Endodermal cell (in vitro differentiated cells): Measurements from ENCODE around the gene PLEKHA6. TPM values are rescaled to one million over a fixed set of nuclear protein-coding genes. Genes with fewer than 3 reads are reported as not detected.

Source experiments
- DNase-seq: peaks from one replicate; pipeline ENCODE4 v3.0.0-alpha.2; 2017
- H3K27ac ChIP-seq: 2 replicates; pipeline ENCODE4 v1.5.1; 2013; ENCODE audit warnings: mild to moderate bottlenecking, low read depth, low read length, moderate library complexity
- H3K27me3 ChIP-seq: 2 replicates; pipeline ENCODE4 v1.6.1; 2013; ENCODE audit warnings: mild to moderate bottlenecking, low read length, moderate library complexity; ENCODE audit not compliant: insufficient read depth, control insufficient read depth, poor library complexity, severe bottlenecking
- H3K36me3 ChIP-seq: 2 replicates; pipeline ENCODE4 v1.7.0; 2013; ENCODE audit warnings: mild to moderate bottlenecking, low read length, moderate library complexity; ENCODE audit not compliant: control insufficient read depth, insufficient read depth
- H3K4me1 ChIP-seq: one replicate; pipeline ENCODE4 v1.7.0; 2013; ENCODE audit warnings: low read length; ENCODE audit not compliant: control insufficient read depth, insufficient read depth
- H3K4me3 ChIP-seq: 2 replicates; pipeline ENCODE4 v1.5.1; 2013; ENCODE audit warnings: mild to moderate bottlenecking, low read length, moderate library complexity
- H3K9ac ChIP-seq: 2 replicates; pipeline ENCODE4 v1.6.1; 2013; ENCODE audit warnings: mild to moderate bottlenecking, low read length, moderate library complexity; ENCODE audit not compliant: poor library complexity, severe bottlenecking; ENCODE audit errors: extremely low read depth
- H3K9me3 ChIP-seq: 2 replicates; pipeline ENCODE4 v1.6.1; 2013; ENCODE audit warnings: mild to moderate bottlenecking, low read length, moderate library complexity; ENCODE audit not compliant: control insufficient read depth
- H3K27ac Mint-ChIP-seq: 2 replicates; pipeline ENCODE4 v1.8.0; 2020; ENCODE audit warnings: mixed read lengths
- H3K27me3 Mint-ChIP-seq: 2 replicates; pipeline ENCODE4 v1.8.0; 2021; ENCODE audit warnings: mild to moderate bottlenecking, mixed read lengths; ENCODE audit not compliant: insufficient read depth
- H3K36me3 Mint-ChIP-seq: 2 replicates; pipeline ENCODE4 v1.8.0; 2020; ENCODE audit warnings: low read depth, mixed read lengths
- H3K4me1 Mint-ChIP-seq: 2 replicates; pipeline ENCODE4 v1.8.0; 2020; ENCODE audit warnings: mixed read lengths
- H3K4me3 Mint-ChIP-seq: 2 replicates; pipeline ENCODE4 v1.8.0; 2020; ENCODE audit warnings: mild to moderate bottlenecking, moderate library complexity, mixed read lengths
- H3K9me3 Mint-ChIP-seq: 2 replicates; pipeline ENCODE4 v1.8.0; 2020; ENCODE audit warnings: mild to moderate bottlenecking, mixed read lengths
- CTCF ChIP-seq: fragments of 200-600 bp; sonication (generic); conservative IDR thresholded peaks from 2 replicates; pipeline ENCODE4 v1.5.0; 2021; ENCODE audit warnings: antibody characterized with exemption, mild to moderate bottlenecking
- WGBS, 2 experiments: methylation state at CpG; one replicate each; pipeline versions ENCODE4 v1.1.5 to v1.1.7; 2013; ENCODE audit warnings: missing lambda C conversion rate in 2 of 2, mixed read lengths in 1 of 2; ENCODE audit not compliant: insufficient coverage in 1 of 2, insufficient read length in 1 of 2; 5-methylcytosine and 5-hydroxymethylcytosine counted together
- total RNA-seq, 2 donors: library from RNA; stranded (reverse); fragmentation: NEBNext Ultra II Directional in 1 of 2; extraction: Animal tissue kit (Norgen Biotek cat#: 25700) in 1 of 2; gene quantifications; 2 replicates in 1 of 2; 3 replicates in 1 of 2; pipeline ENCODE4 v1.2.1, GENCODE V29; 2021

Gene PLEKHA6
- total RNA-seq, 2 donors from 2014 or later: 37.0 to 43.3 TPM

- TF ChIP-seq CTCF: no peak
- H3K27ac ChIP-seq: peak overlapping the region; percentile 82
- H3K27me3 Mint-ChIP-seq: no peaks in the 10 kb centered on the region
Observed at GRCh38 chr1:204261746-204262505, 97.8 kb downstream of the PLEKHA6 start.

GRCh38 chr1:204261266-204261665 is 98.5 kb downstream of the PLEKHA6 start:
- peaks cover 23% of the 10 kb centered on the region for H3K4me1 Mint-ChIP-seq
- DNase-seq: no peak
- Histone ChIP-seq H3K36me3 (peaks cover 19% of the 10 kb centered on the region), H3K9me3 (no peaks in the 10 kb centered on the region), H3K27ac (no peak overlapping the region), H3K9ac (no peak overlapping the region), H3K27me3 (no peaks in the 10 kb centered on the region), H3K4me3 (no peak overlapping the region), H3K4me1 (peaks cover 3% of the 10 kb centered on the region)
- H3K9me3 Mint-ChIP-seq: no peaks in the 10 kb centered on the region
- no peak overlapping the region for H3K4me3 Mint-ChIP-seq
- no peak overlapping the region for H3K27ac Mint-ChIP-seq
- TF ChIP-seq CTCF: no peak
- H3K36me3 Mint-ChIP-seq: peaks cover 89% of the 10 kb centered on the region
- 92 to 94% methylated on average over 10 to 12 of the region's 12 CpGs for WGBS, 2 experiments
- no peaks in the 10 kb centered on the region for H3K27me3 Mint-ChIP-seq

More at GRCh38 chr1:204261746-204262505, 97.8 kb downstream of the PLEKHA6 start:
- Histone ChIP-seq H3K36me3 (peaks cover 19% of the 10 kb centered on the region), H3K9me3 (no peaks in the 10 kb centered on the region), H3K9ac (no peak overlapping the region), H3K4me1 (peaks cover 9% of the 10 kb centered on the region), H3K4me3 (no peak overlapping the region), H3K27me3 (no peaks in the 10 kb centered on the region)
- Mint-ChIP-seq H3K27ac (no peak overlapping the region), H3K9me3 (no peaks in the 10 kb centered on the region), H3K4me3 (no peak overlapping the region), H3K36me3 (peaks cover 89% of the 10 kb centered on the region), H3K4me1 (peaks cover 26% of the 10 kb centered on the region)
- 88 to 95% methylated on average over 8 to 13 of the region's 13 CpGs for whole genome bisulfite sequencing, 2 experiments
- DNase-seq: no peak

DNA sequence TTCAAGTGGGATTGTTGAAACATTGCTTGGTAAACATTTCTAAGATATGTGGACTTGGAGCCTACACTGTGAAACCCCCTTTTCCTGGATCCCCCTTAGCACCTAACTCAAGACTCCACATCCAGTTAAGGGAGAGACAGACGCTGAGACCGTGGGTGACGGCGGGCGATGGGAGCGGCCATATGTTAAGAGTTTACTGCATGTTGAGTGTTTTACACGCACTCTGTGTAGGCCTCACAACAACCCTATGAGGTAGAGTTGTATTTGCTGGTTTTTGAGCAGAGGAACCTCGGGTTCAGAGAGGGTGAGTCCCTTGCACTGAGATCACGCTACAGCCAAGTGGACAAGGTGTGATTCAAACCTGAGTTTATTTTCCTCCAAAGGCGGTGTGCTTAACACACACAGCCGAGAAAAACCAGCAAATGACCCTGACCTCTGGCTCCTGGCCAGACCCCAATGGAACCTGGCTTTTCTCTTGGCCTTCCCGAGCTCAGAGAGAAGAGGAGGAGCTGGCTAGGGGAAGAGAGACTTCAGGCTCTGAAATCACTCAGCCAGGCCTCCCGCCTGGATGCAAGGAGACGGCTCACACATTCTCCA is 99.0 kb downstream of the PLEKHA6 start:
- H3K27ac Mint-ChIP-seq: no peak overlapping the region
- 93 to 95% methylated on average over 5 to 14 of the region's 14 CpGs for WGBS, 2 experiments
- peaks cover 19% of the 10 kb centered on the region for H3K36me3 ChIP-seq
- no peaks in the 10 kb centered on the region for H3K27me3 ChIP-seq
- peaks cover 90% of the 10 kb centered on the region for H3K36me3 Mint-ChIP-seq
- H3K27ac ChIP-seq: no peak overlapping the region
- no peaks in the 10 kb centered on the region for H3K9me3 Mint-ChIP-seq
- H3K9me3 ChIP-seq: no peaks in the 10 kb centered on the region
- no peaks in the 10 kb centered on the region for H3K27me3 Mint-ChIP-seq
- no peak overlapping the region for H3K4me3 ChIP-seq
- DNase-seq: no peak
- H3K4me1 ChIP-seq: peaks cover 3% of the 10 kb centered on the region
- no peak for TF ChIP-seq CTCF
- H3K4me1 Mint-ChIP-seq: peaks cover 29% of the 10 kb centered on the region
- H3K4me3 Mint-ChIP-seq: no peak overlapping the region
- no peak overlapping the region for H3K9ac ChIP-seq
